CD4-positive, alpha-beta T cell treated with Interleukin-10 for 1 hour (primary cell): Measurements from ENCODE around the gene NOS3.

Experiments used
- DNase-seq: peaks from one replicate; pipeline ENCODE4 v3.0.0-alpha.2; 2020

The NOS3 gene

DNA sequence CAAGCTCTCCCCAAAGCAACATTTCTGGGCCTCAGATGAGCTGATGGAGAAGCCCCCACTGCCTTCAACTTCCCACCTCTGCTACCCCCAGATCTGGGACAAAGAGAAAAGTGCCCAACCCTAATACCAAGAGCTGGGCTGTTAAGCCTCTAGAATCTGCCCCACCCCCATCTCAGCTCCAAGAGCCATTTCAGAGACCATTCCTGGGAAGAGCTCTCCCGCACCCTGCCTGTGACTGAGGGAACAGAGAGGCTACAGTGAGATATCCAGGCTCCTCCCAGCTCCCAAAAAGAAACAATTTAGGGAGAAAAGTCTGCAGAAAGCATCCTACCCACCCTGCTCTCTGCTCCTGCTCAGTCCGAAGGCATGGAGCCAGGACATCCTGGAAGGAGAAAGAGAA lies 10.2 kb upstream of the NOS3 start:
- DNase-seq: no peak

- DNase-seq: no peak
Measured at GRCh38 chr7:150981644-150982043, 9.2 kb upstream of the NOS3 start.

GRCh38 chr7:150982351-150982750 lies 8.5 kb upstream of the NOS3 start:
- no peak for DNase-seq

DNA sequence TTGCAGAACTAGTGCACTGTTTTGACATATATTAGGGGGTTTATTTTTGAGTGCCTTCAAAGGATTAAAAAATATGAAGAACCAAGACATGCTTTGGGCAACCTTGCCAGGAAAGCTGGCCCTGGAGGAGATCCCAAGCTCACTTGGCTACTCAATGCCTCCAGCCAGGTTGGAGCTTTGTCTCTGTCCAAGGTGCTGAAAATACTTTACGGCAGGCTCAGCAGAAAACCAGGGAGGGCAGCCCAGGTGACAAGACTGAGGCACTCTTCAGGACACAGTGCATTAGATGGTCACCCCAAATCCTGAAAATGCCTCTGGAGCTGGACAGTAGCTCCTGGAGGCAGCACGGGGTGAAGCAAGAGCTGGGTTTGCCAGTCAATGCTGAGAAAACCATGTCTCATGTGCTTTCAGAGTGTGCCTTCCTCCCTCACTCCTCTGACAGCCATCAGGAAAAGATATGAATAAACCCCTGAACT lies 6.9 kb upstream of the NOS3 start:
- DNase-seq: peak; percentile 56

DNA sequence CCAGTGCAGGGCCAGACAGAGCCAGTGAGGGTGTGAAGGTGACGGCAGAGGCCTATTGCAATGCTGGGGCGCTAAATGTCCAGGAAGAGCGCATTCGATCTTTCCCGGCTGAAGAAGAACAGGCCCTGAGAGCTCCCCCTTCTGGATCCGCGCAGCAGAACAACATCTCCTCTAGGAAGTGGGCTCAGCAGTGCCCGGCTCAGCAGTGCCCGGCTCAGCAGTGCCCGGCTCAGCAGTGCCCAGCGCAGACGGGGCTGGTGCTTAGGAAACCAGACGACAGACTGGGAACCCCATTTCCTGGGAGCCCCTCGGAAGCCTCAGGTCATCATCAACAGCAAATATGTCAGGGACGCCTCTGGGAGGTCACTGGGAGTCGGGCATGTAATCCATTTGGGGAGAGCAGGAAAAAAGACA lies 4.7 kb upstream of the NOS3 start:
- DNase-seq: peak; percentile 66

DNA sequence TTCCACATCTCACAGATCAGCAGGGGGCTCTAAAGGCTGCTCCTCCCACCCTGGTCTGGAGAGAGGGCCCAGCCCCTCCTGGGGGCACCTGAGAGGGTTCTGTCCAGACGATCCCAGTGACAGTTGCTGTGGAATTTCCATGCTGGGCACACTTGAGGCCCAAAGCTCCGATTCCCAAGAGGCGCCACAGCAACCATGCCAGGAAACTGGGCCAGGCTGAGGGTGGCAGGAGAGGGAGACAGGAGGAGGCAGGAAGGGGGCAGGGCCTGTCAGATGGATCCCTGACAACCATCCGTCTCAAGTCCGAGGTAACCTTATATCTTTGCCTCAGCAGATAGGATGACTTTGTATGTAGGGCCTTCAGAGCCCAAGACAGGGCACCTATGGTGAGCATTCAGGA lies 4.3 kb upstream of the NOS3 start:
- no peak for DNase-seq

- DNase-seq: peak; percentile 76
Measured at GRCh38 chr7:150988230-150989226, 2.3 kb upstream of the NOS3 start.

GRCh38 chr7:150989456-150989855 lies 1.4 kb upstream of the NOS3 start:
- DNase-seq: no peak

- no peak for DNase-seq
Measured at GRCh38 chr7:150992051-150992640, 1.3 kb downstream of the NOS3 start.

GRCh38 chr7:150992833-150993302 lies 2.1 kb downstream of the NOS3 start:
- DNase-seq: peak; percentile 41

- DNase-seq: no peak
Measured at GRCh38 chr7:150993511-150993910, 2.7 kb downstream of the NOS3 start.

- DNase-seq: no peak
Measured at GRCh38 chr7:150994141-150994837, 3.5 kb downstream of the NOS3 start.

GRCh38 chr7:150994838-150995510 lies 4.2 kb downstream of the NOS3 start:
- no peak for DNase-seq

- DNase-seq: no peak
Measured at GRCh38 chr7:150996376-150997074, 5.7 kb downstream of the NOS3 start.

DNA sequence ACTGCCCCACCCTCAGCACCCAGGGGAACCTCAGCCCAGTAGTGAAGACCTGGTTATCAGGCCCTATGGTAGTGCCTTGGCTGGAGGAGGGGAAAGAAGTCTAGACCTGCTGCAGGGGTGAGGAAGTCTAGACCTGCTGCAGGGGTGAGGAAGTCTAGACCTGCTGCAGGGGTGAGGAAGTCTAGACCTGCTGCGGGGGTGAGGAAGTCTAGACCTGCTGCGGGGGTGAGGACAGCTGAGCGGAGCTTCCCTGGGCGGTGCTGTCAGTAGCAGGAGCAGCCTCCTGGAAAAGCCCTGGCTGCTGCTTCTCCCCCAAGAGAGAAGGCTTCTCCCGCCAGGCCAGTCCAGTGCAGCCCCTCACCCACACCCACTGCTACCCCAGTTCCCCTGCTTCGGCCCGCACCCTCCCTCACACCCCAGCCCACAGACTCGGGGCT lies 6.3 kb downstream of the NOS3 start:
- DNase-seq: no peak

DNA sequence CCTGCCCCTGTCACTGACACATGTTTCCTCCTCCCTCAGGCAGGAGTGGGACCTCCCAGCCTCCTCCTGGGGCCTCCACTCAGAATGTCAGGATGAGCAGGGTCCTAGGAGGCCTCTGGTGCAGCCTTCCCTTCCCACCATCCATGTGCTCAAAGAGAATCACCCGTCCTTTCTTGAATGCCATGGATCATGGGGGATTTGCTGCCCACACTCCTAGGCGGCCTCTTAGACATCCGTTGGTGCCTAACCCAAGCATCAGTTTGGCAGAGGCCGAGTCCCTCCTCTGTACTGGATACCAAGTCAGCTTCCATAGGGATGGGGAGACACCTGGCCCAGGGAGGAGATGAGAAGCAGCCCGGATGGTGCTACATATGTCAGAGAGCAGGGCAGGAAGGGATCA lies 7.0 kb downstream of the NOS3 start:
- DNase-seq: no peak

- DNase-seq: no peak
Measured at GRCh38 chr7:150998341-150998740, 7.5 kb downstream of the NOS3 start.

- DNase-seq: no peak
Measured at GRCh38 chr7:150999001-150999400, 8.2 kb downstream of the NOS3 start.

DNA sequence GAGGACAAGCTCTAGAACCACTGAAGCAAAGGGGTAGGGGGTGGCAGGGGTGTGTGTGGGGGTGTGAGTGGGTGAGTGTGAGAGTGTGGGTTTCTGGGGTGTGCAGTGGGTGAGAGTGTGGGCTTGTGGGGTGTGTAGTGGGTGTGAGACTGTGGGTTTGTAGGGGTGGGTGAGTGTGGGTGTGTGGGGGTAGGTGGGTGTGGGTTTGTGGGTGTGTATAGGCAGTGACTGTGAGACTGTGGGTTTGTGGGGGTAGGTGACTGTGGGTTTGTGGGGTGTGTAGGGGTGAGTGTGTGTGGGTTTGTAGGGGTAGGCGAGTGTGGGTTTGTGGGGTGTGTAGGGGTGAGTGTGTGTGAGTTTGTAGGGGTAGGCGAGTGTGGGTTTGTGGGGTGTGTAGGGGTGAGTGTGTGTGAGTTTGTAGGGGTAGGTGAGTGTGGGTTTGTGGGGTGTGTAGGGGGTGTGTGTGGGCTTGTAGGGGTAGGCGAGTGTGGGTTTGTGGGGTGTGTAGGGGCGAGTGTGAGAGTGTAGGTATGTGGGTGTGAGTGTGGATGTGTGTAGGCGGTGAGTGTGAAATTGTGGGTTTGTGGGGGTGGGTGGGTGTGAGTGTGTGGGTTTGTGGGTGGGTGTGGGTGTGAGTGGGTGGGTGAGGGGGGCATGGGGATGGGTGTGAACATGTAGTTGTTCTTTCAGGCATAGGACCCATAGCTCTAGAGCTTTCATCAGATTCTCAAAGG lies 8.8 kb downstream of the NOS3 start:
- DNase-seq: peak; percentile 57

DNA sequence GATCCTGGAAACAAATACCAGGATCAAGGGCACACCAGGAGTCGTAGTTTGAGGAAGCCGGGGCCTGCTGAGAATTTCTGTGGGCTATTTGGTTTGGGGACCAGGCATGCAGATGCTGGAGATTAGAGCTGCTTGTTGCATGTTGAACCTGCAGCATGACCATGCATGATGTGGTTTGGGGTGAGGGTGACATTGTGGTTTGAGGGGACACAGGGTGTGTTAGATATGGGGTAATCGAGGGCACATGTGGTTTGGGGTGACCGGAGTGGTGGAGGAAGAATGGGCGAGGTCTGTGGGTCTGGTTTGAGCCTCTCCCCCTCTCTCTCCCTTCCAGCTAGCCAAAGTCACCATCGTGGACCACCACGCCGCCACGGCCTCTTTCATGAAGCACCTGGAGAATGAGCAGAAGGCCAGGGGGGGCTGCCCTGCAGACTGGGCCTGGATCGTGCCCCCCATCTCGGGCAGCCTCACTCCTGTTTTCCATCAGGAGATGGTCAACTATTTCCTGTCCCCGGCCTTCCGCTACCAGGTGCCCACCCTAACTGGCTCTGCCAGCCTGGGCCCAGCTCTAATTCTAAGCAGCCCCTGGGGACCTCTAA lies 10.2 kb downstream of the NOS3 start:
- DNase-seq: no peak

DNA sequence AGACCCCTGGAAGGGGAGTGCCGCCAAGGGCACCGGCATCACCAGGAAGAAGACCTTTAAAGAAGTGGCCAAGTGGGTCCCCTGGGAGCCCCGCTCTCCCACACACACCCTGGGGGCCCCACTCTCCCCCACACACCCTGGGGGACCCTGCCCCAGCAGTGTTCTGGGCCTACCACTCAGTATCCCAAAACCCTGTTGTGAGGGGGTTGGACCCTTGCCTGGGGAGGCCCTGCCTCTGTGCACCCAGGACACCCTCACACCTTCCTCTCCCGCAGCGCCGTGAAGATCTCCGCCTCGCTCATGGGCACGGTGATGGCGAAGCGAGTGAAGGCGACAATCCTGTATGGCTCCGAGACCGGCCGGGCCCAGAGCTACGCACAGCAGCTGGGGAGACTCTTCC lies 10.7 kb downstream of the NOS3 start:
- DNase-seq: no peak
